KMS-11 (cell line): ENCODE measurements around the gene MYO1H.

ENCODE experiments used
- H2AFZ ChIP-seq: fragments of 200-600 bp; sonication (generic); 2 replicates; pipeline ENCODE4 v1.6.1; 2016; ENCODE audit warnings: antibody characterized with exemption, mixed run types, low read depth
- H3K27ac ChIP-seq: fragments of 200-600 bp; sonication (generic); 2 replicates; pipeline ENCODE4 v1.6.1; 2016; ENCODE audit warnings: mild to moderate bottlenecking, mixed run types
- H3K27me3 ChIP-seq: fragments of 200-600 bp; sonication (generic); 2 replicates; pipeline ENCODE4 v1.6.1; 2017; ENCODE audit warnings: mild to moderate bottlenecking, low read depth, mixed run types, moderate library complexity; ENCODE audit not compliant: insufficient read depth
- H3K36me3 ChIP-seq: fragments of 200-600 bp; sonication (generic); 2 replicates; pipeline ENCODE4 v1.6.1; 2017; ENCODE audit warnings: mild to moderate bottlenecking, mixed run types; ENCODE audit not compliant: insufficient read depth
- H3K4me1 ChIP-seq: fragments of 200-600 bp; sonication (generic); 2 replicates; pipeline ENCODE4 v1.6.1; 2016; ENCODE audit warnings: mild to moderate bottlenecking, low read depth, mixed run types; ENCODE audit not compliant: poor library complexity, severe bottlenecking
- H3K4me2 ChIP-seq: fragments of 200-600 bp; sonication (generic); 2 replicates; pipeline ENCODE4 v1.7.0; 2016; ENCODE audit warnings: mild to moderate bottlenecking, mixed run types
- H3K4me3 ChIP-seq: fragments of 200-600 bp; sonication (generic); IDR thresholded peaks from 2 replicates; pipeline ENCODE4 v1.6.1; 2017; ENCODE audit warnings: low read depth, low read length, mixed read lengths; ENCODE audit not compliant: insufficient read depth
- H3K79me2 ChIP-seq: fragments of 200-600 bp; sonication (generic); 2 replicates; pipeline ENCODE4 v1.6.1; 2016; ENCODE audit warnings: low read depth, mixed run types; ENCODE audit not compliant: insufficient read depth
- H3K9ac ChIP-seq: fragments of 200-600 bp; sonication (generic); 2 replicates; pipeline ENCODE4 v1.6.1; 2016; ENCODE audit warnings: mild to moderate bottlenecking, mixed run types
- H4K20me1 ChIP-seq: fragments of 200-600 bp; sonication (generic); 2 replicates; pipeline ENCODE4 v1.6.1; 2016; ENCODE audit warnings: mild to moderate bottlenecking, mixed run types; ENCODE audit not compliant: insufficient read depth
- TF ChIP-seq, protein P1 (sequence below): fragments of 200-600 bp; sonication (generic); conservative IDR thresholded peaks from 2 replicates; pipeline ENCODE4 v1.6.1; 2017; ENCODE audit warnings: low read depth, mild to moderate bottlenecking, antibody characterized with exemption, low read length, moderate library complexity, mixed read lengths

The MYO1H gene

DNA sequence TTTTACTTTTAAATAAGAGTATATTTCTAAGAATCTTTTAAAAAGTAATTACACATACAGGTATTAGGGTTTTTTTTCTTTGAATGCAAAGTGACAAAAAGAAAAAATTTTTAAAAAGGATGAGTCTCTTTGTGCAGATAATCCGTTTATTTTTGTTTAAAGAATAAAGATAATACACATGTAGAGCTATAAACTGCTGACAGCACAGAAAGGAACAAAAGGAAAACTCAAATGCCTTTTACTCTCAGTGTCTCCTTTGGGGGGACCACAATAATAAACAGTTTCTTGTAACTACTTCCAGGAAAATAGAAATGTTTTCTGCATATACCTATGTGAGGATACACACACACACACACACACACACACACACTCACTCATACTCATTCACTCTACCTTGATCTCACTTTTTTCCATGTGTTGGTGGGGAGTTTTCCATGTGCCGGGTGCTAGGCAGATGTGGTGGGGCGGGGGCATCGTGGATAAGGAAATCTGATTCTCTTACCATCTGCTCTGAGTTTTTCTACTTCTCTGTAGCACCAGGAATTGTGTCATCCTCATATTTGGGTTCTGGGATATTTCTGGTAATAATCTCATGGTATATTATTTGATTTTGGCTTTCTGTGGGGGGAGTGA is 71.3 kb downstream of the MYO1H start:
- H3K27ac ChIP-seq: no peak overlapping the region
- no peaks in the 10 kb centered on the region for H3K79me2 ChIP-seq
- no peak overlapping the region for H3K4me2 ChIP-seq
- TF ChIP-seq, protein P1, sequence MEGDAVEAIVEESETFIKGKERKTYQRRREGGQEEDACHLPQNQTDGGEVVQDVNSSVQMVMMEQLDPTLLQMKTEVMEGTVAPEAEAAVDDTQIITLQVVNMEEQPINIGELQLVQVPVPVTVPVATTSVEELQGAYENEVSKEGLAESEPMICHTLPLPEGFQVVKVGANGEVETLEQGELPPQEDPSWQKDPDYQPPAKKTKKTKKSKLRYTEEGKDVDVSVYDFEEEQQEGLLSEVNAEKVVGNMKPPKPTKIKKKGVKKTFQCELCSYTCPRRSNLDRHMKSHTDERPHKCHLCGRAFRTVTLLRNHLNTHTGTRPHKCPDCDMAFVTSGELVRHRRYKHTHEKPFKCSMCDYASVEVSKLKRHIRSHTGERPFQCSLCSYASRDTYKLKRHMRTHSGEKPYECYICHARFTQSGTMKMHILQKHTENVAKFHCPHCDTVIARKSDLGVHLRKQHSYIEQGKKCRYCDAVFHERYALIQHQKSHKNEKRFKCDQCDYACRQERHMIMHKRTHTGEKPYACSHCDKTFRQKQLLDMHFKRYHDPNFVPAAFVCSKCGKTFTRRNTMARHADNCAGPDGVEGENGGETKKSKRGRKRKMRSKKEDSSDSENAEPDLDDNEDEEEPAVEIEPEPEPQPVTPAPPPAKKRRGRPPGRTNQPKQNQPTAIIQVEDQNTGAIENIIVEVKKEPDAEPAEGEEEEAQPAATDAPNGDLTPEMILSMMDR: no peak
- H3K36me3 ChIP-seq: no peaks in the 10 kb centered on the region
- H4K20me1 ChIP-seq: no peaks in the 10 kb centered on the region
- H3K9ac ChIP-seq: no peak overlapping the region
- H3K4me1 ChIP-seq: no peaks in the 10 kb centered on the region
- H2AFZ ChIP-seq: no peak overlapping the region
- no peak overlapping the region for H3K4me3 ChIP-seq
- H3K27me3 ChIP-seq: no peaks in the 10 kb centered on the region

DNA sequence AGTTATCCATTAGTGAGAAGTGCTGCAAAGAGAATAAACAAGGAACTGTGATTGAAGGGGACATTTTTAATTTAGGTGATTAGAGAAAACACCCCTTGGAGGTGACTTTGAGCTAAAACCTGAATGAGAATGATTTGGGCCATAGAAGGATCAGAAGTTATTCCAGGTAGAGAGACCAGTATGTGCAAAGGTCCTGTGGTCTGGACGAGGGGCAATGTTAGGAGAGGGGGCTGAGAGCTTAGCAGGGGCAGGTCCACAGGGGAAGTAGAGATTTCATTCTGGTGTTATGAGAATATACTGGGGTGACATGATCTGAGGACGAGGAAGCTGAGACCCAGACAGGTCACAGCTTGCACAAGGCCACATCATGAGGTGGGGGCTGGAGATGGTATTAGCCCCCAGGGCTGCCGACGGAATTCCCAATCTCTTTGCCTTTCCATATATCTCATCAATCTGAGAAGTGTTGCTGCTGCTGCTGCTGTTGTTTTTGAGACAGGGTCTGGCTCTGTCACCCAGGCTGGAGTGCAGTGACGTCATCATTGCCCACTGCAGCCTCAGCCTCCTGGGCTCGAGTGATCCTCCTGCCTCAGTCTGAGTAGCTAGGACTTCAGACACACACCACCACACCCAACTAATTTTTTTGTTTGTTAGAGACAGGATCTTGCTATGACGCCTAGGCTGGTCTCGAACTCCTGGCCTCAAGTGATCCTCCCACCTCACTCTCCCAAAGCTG is 73.8 kb downstream of the MYO1H start:
- no peaks in the 10 kb centered on the region for H4K20me1 ChIP-seq
- no peak overlapping the region for H3K27ac ChIP-seq
- no peak overlapping the region for H2AFZ ChIP-seq
- H3K4me1 ChIP-seq: no peaks in the 10 kb centered on the region
- no peak overlapping the region for H3K4me2 ChIP-seq
- no peak overlapping the region for H3K4me3 ChIP-seq
- no peaks in the 10 kb centered on the region for H3K79me2 ChIP-seq
- H3K27me3 ChIP-seq: no peaks in the 10 kb centered on the region
- H3K9ac ChIP-seq: no peak overlapping the region
- H3K36me3 ChIP-seq: no peaks in the 10 kb centered on the region
- TF ChIP-seq, protein P1: no peak

DNA sequence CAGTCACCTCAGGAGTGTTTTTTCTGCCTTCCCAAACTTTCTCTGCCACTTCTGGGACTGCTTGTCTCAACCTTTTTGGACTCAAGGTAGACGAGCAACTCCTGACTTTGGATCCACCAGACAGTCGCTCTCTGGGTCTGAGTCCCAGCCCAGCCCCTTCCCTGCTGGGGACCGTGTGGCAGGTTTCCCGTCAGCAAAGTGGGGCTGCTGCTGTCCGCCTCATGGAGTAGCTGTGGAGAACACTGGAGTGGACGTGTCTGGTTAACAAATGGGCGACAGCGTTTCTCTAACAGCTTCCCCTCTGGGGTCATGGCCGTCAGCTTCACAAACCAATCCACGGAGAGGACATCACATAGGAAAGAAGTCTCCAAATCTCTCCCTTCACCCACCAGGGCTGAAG is 74.6 kb downstream of the MYO1H start:
- Histone ChIP-seq H3K79me2 (no peaks in the 10 kb centered on the region), H2AFZ (no peak overlapping the region), H3K4me3 (no peak overlapping the region), H3K27ac (no peak overlapping the region), H3K36me3 (no peaks in the 10 kb centered on the region), H3K27me3 (no peaks in the 10 kb centered on the region), H3K4me2 (no peak overlapping the region), H3K9ac (no peak overlapping the region), H3K4me1 (no peaks in the 10 kb centered on the region), H4K20me1 (no peaks in the 10 kb centered on the region)
- TF ChIP-seq, protein P1: no peak

DNA sequence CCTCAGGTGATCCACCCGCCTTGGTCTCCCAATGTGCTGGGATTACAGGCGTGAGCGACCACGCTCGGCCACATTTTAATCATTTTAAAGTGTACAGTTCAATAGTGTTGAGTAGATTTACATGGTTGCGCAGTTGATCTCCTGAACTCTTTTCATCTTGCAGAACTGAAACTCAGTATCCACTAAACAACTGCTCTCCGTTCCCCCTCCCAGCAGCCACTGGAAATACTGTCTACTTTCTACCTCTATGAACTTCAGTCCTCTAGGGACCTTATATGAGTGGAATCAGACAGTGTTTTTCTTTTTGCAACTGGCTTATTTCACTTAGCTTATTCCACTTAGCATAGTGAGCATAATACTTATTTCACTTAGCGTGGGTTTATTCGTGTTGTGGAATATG is 75.7 kb downstream of the MYO1H start:
- Histone ChIP-seq H2AFZ (no peak overlapping the region), H3K9ac (no peak overlapping the region), H3K79me2 (no peaks in the 10 kb centered on the region), H3K27ac (no peak overlapping the region), H3K4me2 (no peak overlapping the region), H3K4me1 (no peaks in the 10 kb centered on the region), H3K36me3 (no peaks in the 10 kb centered on the region), H3K27me3 (no peaks in the 10 kb centered on the region), H4K20me1 (no peaks in the 10 kb centered on the region), H3K4me3 (no peak overlapping the region)
- TF ChIP-seq, protein P1: no peak
